Epithelial cell of esophagus (primary cell): ENCODE results near the gene ATP5IF1.

Source experiments
- DNase-seq: peaks from one replicate; pipeline ENCODE4 v3.0.0; 2010; ENCODE audit warnings: low read depth
- H3K4me3 ChIP-seq: 2 replicates; pipeline ENCODE4 v1.5.1; 2011; ENCODE audit warnings: mild to moderate bottlenecking, low read length, control low read depth
- TF ChIP-seq, protein P1 (sequence below): IDR thresholded peaks from 2 replicates; pipeline ENCODE4 v1.5.1; 2011; ENCODE audit warnings: low read depth, mild to moderate bottlenecking, low read length, control low read depth, inconsistent platforms; ENCODE audit not compliant: insufficient read depth; ENCODE audit errors: missing control alignments

ATP5IF1 gene

GRCh38 chr1:28265577-28265976, 29.7 kb downstream of the ATP5IF1 start:
- no peak overlapping the region for H3K4me3 ChIP-seq
- DNase-seq, result no peak
- TF ChIP-seq, protein P1, sequence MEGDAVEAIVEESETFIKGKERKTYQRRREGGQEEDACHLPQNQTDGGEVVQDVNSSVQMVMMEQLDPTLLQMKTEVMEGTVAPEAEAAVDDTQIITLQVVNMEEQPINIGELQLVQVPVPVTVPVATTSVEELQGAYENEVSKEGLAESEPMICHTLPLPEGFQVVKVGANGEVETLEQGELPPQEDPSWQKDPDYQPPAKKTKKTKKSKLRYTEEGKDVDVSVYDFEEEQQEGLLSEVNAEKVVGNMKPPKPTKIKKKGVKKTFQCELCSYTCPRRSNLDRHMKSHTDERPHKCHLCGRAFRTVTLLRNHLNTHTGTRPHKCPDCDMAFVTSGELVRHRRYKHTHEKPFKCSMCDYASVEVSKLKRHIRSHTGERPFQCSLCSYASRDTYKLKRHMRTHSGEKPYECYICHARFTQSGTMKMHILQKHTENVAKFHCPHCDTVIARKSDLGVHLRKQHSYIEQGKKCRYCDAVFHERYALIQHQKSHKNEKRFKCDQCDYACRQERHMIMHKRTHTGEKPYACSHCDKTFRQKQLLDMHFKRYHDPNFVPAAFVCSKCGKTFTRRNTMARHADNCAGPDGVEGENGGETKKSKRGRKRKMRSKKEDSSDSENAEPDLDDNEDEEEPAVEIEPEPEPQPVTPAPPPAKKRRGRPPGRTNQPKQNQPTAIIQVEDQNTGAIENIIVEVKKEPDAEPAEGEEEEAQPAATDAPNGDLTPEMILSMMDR, result no peak

DNA sequence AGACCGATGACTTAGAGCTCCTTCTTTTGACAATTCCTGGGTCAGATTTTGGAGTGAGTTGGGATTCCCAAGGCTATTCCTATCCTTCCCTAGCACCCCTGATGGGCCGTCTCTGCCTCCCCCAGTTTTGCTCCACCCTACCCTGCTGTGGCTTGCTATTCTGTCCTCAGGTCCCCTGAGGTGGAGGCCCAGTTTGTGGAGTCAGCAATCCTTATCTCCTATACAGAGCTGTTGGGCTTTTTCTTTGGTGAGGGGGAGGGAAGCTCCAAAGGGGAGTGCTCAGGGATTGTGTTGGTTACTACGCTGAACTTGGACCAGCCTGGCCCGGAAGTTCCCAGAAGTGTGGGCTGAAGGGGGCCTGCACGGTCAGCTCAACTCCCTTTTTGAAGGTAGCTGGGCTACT, 31.0 kb downstream of the ATP5IF1 start:
- DNase-seq, result no peak
- no peak overlapping the region for H3K4me3 ChIP-seq
- TF ChIP-seq, protein P1, result no peak

DNA sequence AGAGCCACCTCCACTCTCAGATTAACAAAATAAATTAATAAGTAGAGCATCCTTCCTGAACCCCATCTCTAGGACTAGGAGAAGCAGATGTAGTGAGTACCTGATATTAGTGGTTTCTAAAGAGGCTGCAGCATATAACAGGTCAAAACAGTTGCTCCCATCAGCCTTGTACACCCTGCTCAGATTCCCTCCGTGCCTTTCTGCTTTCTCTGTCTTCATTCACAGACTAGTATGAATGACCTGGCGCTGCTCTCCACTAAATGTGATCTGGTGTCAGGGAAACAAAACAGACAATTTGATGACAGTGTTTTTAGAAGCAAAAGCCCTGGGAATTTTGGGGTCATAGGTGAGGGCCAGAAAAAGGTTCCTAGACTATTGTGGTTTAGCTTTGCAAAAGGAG, 31.7 kb downstream of the ATP5IF1 start:
- TF ChIP-seq, protein P1, result no peak
- no peak overlapping the region for H3K4me3 ChIP-seq
- DNase-seq, result no peak

DNA sequence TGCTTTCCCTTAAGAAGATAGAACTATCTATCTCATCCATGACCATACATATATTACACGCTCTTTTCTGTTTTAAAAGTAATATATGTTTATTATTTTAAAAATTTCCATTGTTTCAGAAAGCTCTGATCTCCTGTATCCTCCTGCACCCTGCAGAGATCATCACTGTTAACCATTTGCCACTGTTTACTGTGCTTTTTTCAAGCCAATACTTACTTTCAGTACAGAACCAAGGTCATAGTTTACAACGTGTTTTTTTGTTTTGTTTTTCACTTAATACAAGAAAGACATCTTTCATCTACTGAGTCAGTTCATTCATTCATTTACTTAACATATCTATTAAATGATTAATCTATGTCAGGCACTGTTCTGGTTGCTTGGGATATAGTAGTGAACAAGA, 33.6 kb downstream of the ATP5IF1 start:
- no peak for DNase-seq
- no peak overlapping the region for H3K4me3 ChIP-seq
- TF ChIP-seq, protein P1, result no peak

DNA sequence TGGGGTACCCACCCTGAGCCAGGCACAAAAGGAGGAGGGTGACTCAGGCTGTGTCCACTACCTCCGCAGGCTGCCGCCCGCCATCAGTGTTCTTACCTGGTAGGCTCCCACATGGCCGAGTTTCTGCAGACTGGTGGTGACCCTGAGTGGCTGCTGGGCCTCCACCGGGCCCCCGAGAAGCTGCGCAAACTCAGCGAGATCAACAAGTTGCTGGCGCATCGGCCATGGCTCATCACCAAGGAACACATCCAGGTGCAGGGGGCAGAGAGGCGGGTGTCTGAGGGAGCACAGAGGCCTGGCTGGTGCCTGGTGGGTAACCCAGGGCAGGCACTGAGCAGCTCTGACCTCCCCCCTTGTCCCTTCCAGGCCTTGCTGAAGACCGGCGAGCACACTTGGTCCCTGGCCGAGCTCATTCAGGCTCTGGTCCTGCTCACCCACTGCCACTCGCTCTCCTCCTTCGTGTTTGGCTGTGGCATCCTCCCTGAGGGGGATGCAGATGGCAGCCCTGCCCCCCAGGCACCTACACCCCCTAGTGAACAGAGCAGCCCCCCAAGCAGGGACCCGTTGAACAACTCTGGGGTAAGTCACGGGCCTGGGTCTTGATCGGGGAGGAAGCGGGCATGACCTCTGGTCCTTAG, 36.4 kb downstream of the ATP5IF1 start:
- TF ChIP-seq, protein P1, result no peak
- DNase-seq, result no peak
- H3K4me3 ChIP-seq, result no peak overlapping the region

- H3K4me3 ChIP-seq, result no peak overlapping the region
- TF ChIP-seq, protein P1, result no peak
- DNase-seq, result no peak
These were observed 37.4 kb downstream of the ATP5IF1 start for GRCh38 chr1:28273216-28273860.

- H3K4me3 ChIP-seq, result no peak overlapping the region
- TF ChIP-seq, protein P1, result no peak
- no peak for DNase-seq
These were observed 42.8 kb downstream of the ATP5IF1 start for GRCh38 chr1:28278763-28279162.
